VCaP (cell line): ENCODE data around the gene SH3PXD2A.

Experiments used
- H3K27ac ChIP-seq: fragments of 450-650 bp; 2 replicates; pipeline ENCODE4 v1.5.1; 2017
- CTCF ChIP-seq: fragments of 450-650 bp; conservative IDR thresholded peaks from 2 replicates; pipeline ENCODE4 v1.5.1; 2017; ENCODE audit warnings: mild to moderate bottlenecking, moderate library complexity

The SH3PXD2A gene

GRCh38 chr10:103836273-103836672 lies 19.1 kb downstream of the SH3PXD2A start:
- H3K27ac ChIP-seq, result peak overlapping the region; percentile 81
- TF ChIP-seq CTCF, result no peak

- H3K27ac ChIP-seq, result peak overlapping the region; percentile 81
- no peak for TF ChIP-seq CTCF
Measured at GRCh38 chr10:103835096-103836050, 20.0 kb downstream of the SH3PXD2A start.

- peak overlapping the region; percentile 81 for H3K27ac ChIP-seq
- no peak for TF ChIP-seq CTCF
Measured at GRCh38 chr10:103834436-103835095, 20.8 kb downstream of the SH3PXD2A start.

- H3K27ac ChIP-seq, result peak overlapping the region; percentile 81
- no peak for TF ChIP-seq CTCF
Measured at GRCh38 chr10:103833731-103834365, 21.5 kb downstream of the SH3PXD2A start.

- no peak for TF ChIP-seq CTCF
- H3K27ac ChIP-seq, result no peak overlapping the region; the same call in 1 of the 2 replicates
Measured at GRCh38 chr10:103832806-103833205, 22.6 kb downstream of the SH3PXD2A start.

GRCh38 chr10:103829838-103830465 lies 25.4 kb downstream of the SH3PXD2A start:
- no peak overlapping the region for H3K27ac ChIP-seq

More at GRCh38 chr10:103829838-103830465, 25.4 kb downstream of the SH3PXD2A start:
- no peak for TF ChIP-seq CTCF
